HepG2 (cell line): Measurements from ENCODE around the gene PAM16. TPM values are rescaled to one million over a fixed set of nuclear protein-coding genes. Genes with fewer than 3 reads are reported as not detected.
A peak's percentile ranks its signal among the peaks of the same experiment; 100 is the strongest.

ENCODE experiments used
- ARNT2 ChIP-seq: sonication (generic); formaldehyde crosslinking; IDR thresholded peaks from 2 replicates; pipeline ENCODE4 v1.8.0; 2022; ENCODE audit warnings: mild to moderate bottlenecking, low read depth, missing genetic modification reagents, moderate library complexity
- SALL2 ChIP-seq: sonication (generic); formaldehyde crosslinking; IDR thresholded peaks from 2 replicates; pipeline ENCODE4 v1.8.1; 2023; ENCODE audit warnings: mild to moderate bottlenecking, missing genetic modification reagents, inconsistent platforms
- SRSF1 ChIP-seq: fragments of 200-400 bp; formaldehyde crosslinking; optimal IDR thresholded peaks from 2 replicates; pipeline ENCODE3; 2017; ENCODE audit warnings: mild to moderate bottlenecking, low read depth, low read length, moderate library complexity
- TAF1 ChIP-seq: sonication (generic); formaldehyde crosslinking; IDR thresholded peaks from 2 replicates; pipeline ENCODE4 v1.4.0; 2020; ENCODE audit warnings: missing genetic modification reagents
- ZFX ChIP-seq: sonication (generic); formaldehyde crosslinking; IDR thresholded peaks from 2 replicates; pipeline ENCODE4 v1.4.0; 2020; ENCODE audit warnings: mild to moderate bottlenecking, low read depth, missing genetic modification reagents, moderate library complexity
- ZNF350 ChIP-seq: sonication (generic); formaldehyde crosslinking; IDR thresholded peaks from 2 replicates; pipeline ENCODE4 v1.4.0; 2020; ENCODE audit warnings: mild to moderate bottlenecking, low read depth, missing genetic modification reagents, borderline replicate concordance
- ZNF550 ChIP-seq: sonication (generic); formaldehyde crosslinking; IDR thresholded peaks from 2 replicates; pipeline ENCODE4 v1.4.0; 2020; ENCODE audit warnings: mild to moderate bottlenecking, missing genetic modification reagents, borderline replicate concordance
- ZNF589 ChIP-seq: sonication (generic); formaldehyde crosslinking; conservative IDR thresholded peaks from 2 replicates; pipeline ENCODE4 v1.8.0; 2022; ENCODE audit warnings: mild to moderate bottlenecking, moderate library complexity, missing genetic modification reagents
- polyA plus RNA-seq, 8 experiments: library from polyadenylated mRNA; depleted of rRNA in 3 of 8; stranded (reverse) in 7 of 8; unstranded in 1 of 8; fragments of >200 nt; fragmentation: Illumina TruSeq in 4 of 8; extraction: Trizol in 4 of 8; gene quantifications; 2 replicates each; pipeline versions ENCODE4 v1.2.1 to v1.2.3, GENCODE V29; 2011 to 2016; ENCODE audit warnings: low read depth in 4 of 8, missing spikeins in 1 of 8, mixed read lengths in 1 of 8; ENCODE audit not compliant: insufficient read depth in 1 of 8
- total RNA-seq, 5 experiments: library from RNA; depleted of rRNA; stranded (reverse); fragments of >200 nt; fragmentation: Illumina TruSeq; extraction: Trizol; gene quantifications; 2 replicates each; pipeline ENCODE4 v1.2.3, GENCODE V29; 2016; ENCODE audit warnings: low read depth in 1 of 5
- TF ChIP-seq, protein P1 (sequence below): sonication (generic); formaldehyde crosslinking; IDR thresholded peaks from 2 replicates; pipeline ENCODE4 v1.4.0; 2020; ENCODE audit warnings: missing genetic modification reagents, borderline replicate concordance
- TF ChIP-seq, protein P2 (sequence below): sonication (generic); formaldehyde crosslinking; IDR thresholded peaks from 2 replicates; pipeline ENCODE4 v1.4.0; 2020; ENCODE audit warnings: missing genetic modification reagents, mild to moderate bottlenecking, borderline replicate concordance
- TF ChIP-seq, protein P3 (sequence below): sonication (generic); formaldehyde crosslinking; IDR thresholded peaks from 2 replicates; pipeline ENCODE4 v1.4.0; 2020; ENCODE audit warnings: mild to moderate bottlenecking, missing genetic modification reagents
- TF ChIP-seq, protein P4 (sequence below): sonication (generic); formaldehyde crosslinking; IDR thresholded peaks from 2 replicates; pipeline ENCODE4 v1.5.0; 2020; ENCODE audit warnings: mild to moderate bottlenecking, missing genetic modification reagents, borderline replicate concordance
- TF ChIP-seq, protein P5 (sequence below): sonication (generic); formaldehyde crosslinking; IDR thresholded peaks from 2 replicates; pipeline ENCODE4 v1.4.0; 2020; ENCODE audit warnings: missing genetic modification reagents, borderline replicate concordance

PAM16 gene
- total and polyA plus RNA-seq, 2 of the 13 experiments (the other 11 are each of a cell fraction or from before 2014, with no cell fraction given): 51.5 to 51.8 TPM

DNA sequence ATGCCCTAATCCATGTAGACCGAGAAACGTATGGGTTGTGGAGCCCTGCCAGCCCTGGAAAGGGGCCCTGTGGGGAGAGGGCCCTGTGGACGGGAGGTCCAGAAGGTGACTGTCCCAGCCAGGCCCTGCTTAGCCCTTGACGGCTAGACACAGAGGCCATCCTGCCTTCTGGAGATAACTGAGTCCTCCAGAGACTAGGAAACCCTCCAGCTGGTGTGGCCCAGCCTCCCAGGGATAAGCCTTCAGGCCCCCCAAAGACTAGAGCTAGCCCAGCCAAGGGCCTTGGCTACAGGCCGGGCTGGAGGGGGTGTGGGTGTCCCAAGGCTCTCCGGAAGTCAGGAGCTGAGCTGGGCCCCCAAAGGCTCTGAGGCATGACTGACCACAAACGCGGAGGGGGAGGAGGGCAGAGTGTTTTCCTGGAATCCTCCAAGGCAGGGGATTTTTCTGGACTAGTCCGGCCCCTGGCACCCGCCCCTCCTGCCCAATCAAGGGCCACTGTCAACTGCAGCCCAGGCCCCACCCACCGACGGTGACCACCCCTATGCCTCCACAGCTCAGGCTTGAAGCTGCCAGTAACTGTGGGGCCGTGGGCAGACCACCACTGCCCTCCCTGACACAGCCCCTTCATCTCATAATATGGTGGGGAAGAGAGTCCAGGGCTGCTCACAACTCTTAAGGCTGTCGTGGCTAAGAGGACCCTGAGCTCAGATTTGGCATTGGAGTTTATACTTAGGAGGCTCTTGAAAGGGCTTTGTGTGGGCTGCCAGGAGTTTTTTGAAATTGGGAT lies 19.6 kb upstream of the PAM16 start (continued):
- TF ChIP-seq, protein P1, sequence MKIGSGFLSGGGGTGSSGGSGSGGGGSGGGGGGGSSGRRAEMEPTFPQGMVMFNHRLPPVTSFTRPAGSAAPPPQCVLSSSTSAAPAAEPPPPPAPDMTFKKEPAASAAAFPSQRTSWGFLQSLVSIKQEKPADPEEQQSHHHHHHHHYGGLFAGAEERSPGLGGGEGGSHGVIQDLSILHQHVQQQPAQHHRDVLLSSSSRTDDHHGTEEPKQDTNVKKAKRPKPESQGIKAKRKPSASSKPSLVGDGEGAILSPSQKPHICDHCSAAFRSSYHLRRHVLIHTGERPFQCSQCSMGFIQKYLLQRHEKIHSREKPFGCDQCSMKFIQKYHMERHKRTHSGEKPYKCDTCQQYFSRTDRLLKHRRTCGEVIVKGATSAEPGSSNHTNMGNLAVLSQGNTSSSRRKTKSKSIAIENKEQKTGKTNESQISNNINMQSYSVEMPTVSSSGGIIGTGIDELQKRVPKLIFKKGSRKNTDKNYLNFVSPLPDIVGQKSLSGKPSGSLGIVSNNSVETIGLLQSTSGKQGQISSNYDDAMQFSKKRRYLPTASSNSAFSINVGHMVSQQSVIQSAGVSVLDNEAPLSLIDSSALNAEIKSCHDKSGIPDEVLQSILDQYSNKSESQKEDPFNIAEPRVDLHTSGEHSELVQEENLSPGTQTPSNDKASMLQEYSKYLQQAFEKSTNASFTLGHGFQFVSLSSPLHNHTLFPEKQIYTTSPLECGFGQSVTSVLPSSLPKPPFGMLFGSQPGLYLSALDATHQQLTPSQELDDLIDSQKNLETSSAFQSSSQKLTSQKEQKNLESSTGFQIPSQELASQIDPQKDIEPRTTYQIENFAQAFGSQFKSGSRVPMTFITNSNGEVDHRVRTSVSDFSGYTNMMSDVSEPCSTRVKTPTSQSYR (CRISPR knock-in tag): peak; percentile 66; the same call in 1 of the 2 replicates
- TF ChIP-seq SALL2 (CRISPR knock-in tag): no peak
- TF ChIP-seq, protein P2, sequence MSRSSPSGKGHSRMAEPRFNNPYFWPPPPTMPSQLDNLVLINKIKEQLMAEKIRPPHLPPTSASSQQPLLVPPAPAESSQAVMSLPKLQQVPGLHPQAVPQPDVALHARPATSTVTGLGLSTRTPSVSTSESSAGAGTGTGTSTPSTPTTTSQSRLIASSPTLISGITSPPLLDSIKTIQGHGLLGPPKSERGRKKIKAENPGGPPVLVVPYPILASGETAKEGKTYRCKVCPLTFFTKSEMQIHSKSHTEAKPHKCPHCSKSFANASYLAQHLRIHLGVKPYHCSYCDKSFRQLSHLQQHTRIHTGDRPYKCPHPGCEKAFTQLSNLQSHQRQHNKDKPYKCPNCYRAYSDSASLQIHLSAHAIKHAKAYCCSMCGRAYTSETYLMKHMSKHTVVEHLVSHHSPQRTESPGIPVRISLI (CRISPR knock-in tag): no peak
- TF ChIP-seq SRSF1: no peak
- TF ChIP-seq, protein P3, sequence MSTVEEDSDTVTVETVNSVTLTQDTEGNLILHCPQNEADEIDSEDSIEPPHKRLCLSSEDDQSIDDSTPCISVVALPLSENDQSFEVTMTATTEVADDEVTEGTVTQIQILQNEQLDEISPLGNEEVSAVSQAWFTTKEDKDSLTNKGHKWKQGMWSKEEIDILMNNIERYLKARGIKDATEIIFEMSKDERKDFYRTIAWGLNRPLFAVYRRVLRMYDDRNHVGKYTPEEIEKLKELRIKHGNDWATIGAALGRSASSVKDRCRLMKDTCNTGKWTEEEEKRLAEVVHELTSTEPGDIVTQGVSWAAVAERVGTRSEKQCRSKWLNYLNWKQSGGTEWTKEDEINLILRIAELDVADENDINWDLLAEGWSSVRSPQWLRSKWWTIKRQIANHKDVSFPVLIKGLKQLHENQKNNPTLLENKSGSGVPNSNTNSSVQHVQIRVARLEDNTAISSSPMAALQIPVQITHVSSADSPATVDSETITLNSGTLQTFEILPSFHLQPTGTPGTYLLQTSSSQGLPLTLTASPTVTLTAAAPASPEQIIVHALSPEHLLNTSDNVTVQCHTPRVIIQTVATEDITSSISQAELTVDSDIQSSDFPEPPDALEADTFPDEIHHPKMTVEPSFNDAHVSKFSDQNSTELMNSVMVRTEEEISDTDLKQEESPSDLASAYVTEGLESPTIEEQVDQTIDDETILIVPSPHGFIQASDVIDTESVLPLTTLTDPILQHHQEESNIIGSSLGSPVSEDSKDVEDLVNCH (CRISPR knock-in tag): 0 out of 2 replicates have a peak, but pooled peaks have one; percentile 20
- peak; percentile 43; the same call in 1 of the 2 replicates for TF ChIP-seq ZNF350 (CRISPR knock-in tag)
- peak; percentile 50; the same call in 1 of the 2 replicates for TF ChIP-seq TAF1 (CRISPR knock-in tag)
- TF ChIP-seq ZNF589 (CRISPR knock-in tag): no peak
- TF ChIP-seq, protein P4, sequence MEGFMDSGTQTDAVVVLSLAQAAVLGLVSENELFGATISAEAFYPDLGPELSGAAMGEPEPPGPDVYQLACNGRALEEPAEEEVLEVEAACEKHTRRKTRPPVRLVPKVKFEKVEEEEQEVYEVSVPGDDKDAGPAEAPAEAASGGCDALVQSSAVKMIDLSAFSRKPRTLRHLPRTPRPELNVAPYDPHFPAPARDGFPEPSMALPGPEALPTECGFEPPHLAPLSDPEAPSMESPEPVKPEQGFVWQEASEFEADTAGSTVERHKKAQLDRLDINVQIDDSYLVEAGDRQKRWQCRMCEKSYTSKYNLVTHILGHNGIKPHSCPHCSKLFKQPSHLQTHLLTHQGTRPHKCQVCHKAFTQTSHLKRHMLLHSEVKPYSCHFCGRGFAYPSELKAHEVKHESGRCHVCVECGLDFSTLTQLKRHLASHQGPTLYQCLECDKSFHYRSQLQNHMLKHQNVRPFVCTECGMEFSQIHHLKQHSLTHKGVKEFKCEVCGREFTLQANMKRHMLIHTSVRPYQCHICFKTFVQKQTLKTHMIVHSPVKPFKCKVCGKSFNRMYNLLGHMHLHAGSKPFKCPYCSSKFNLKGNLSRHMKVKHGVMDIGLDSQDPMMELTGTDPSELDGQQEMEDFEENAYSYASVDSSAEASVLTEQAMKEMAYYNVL: no peak
- TF ChIP-seq, protein P5, sequence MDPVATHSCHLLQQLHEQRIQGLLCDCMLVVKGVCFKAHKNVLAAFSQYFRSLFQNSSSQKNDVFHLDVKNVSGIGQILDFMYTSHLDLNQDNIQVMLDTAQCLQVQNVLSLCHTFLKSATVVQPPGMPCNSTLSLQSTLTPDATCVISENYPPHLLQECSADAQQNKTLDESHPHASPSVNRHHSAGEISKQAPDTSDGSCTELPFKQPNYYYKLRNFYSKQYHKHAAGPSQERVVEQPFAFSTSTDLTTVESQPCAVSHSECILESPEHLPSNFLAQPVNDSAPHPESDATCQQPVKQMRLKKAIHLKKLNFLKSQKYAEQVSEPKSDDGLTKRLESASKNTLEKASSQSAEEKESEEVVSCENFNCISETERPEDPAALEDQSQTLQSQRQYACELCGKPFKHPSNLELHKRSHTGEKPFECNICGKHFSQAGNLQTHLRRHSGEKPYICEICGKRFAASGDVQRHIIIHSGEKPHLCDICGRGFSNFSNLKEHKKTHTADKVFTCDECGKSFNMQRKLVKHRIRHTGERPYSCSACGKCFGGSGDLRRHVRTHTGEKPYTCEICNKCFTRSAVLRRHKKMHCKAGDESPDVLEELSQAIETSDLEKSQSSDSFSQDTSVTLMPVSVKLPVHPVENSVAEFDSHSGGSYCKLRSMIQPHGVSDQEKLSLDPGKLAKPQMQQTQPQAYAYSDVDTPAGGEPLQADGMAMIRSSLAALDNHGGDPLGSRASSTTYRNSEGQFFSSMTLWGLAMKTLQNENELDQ (CRISPR knock-in tag): no peak
- peak; percentile 46; the same call in 1 of the 2 replicates for TF ChIP-seq ZFX
- TF ChIP-seq ARNT2: no peak
- 0 out of 2 replicates have a peak, but pooled peaks have one; percentile 54 for TF ChIP-seq ZNF550 (CRISPR knock-in tag)
